ENCODE measurements around the gene CENPS. TPM values are rescaled to one million over a fixed set of nuclear protein-coding genes. Genes with fewer than 3 reads are reported as not detected.

Gene CENPS
- total RNA-seq, 1 donor = 14.7 TPM

- no peak overlapping the region for H3K4me3 ChIP-seq (ENCODE audit: low read depth, low read length)
- no peak for DNase-seq (ENCODE audit: low read depth)
- TF ChIP-seq, protein P1, sequence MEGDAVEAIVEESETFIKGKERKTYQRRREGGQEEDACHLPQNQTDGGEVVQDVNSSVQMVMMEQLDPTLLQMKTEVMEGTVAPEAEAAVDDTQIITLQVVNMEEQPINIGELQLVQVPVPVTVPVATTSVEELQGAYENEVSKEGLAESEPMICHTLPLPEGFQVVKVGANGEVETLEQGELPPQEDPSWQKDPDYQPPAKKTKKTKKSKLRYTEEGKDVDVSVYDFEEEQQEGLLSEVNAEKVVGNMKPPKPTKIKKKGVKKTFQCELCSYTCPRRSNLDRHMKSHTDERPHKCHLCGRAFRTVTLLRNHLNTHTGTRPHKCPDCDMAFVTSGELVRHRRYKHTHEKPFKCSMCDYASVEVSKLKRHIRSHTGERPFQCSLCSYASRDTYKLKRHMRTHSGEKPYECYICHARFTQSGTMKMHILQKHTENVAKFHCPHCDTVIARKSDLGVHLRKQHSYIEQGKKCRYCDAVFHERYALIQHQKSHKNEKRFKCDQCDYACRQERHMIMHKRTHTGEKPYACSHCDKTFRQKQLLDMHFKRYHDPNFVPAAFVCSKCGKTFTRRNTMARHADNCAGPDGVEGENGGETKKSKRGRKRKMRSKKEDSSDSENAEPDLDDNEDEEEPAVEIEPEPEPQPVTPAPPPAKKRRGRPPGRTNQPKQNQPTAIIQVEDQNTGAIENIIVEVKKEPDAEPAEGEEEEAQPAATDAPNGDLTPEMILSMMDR (IDR thresholded peaks at IDR 0.05; ENCODE audit: insufficient read depth, low read depth, low read length) = no peak
These were observed 60.2 kb downstream of the CENPS start for GRCh38 chr1:10490286-10490970.

Other genes starting within 250 kb of the CENPS start
- 24.8 and 36.3 TPM in 2 replicates for gene KIF1B, start 219.9 kb upstream of the CENPS start, total RNA-seq
- gene PGD, start 31.4 kb upstream of the CENPS start, total RNA-seq = 74.1 and 88.1 TPM in 2 replicates
- gene CORT, start 19.6 kb downstream of the CENPS start, total RNA-seq = 0.32 TPM in 1 of 2 replicates, not detected in the other
- gene DFFA, start 42.1 kb downstream of the CENPS start, total RNA-seq = 28.7 and 52.2 TPM in 2 replicates
- gene PEX14, start 44.5 kb downstream of the CENPS start, total RNA-seq = 17.3 and 18.7 TPM in 2 replicates

Measured in fibroblast of villous mesenchyme (primary cell).